Measurements from ENCODE around the gene HDLBP.

- TF ChIP-seq, protein P1, sequence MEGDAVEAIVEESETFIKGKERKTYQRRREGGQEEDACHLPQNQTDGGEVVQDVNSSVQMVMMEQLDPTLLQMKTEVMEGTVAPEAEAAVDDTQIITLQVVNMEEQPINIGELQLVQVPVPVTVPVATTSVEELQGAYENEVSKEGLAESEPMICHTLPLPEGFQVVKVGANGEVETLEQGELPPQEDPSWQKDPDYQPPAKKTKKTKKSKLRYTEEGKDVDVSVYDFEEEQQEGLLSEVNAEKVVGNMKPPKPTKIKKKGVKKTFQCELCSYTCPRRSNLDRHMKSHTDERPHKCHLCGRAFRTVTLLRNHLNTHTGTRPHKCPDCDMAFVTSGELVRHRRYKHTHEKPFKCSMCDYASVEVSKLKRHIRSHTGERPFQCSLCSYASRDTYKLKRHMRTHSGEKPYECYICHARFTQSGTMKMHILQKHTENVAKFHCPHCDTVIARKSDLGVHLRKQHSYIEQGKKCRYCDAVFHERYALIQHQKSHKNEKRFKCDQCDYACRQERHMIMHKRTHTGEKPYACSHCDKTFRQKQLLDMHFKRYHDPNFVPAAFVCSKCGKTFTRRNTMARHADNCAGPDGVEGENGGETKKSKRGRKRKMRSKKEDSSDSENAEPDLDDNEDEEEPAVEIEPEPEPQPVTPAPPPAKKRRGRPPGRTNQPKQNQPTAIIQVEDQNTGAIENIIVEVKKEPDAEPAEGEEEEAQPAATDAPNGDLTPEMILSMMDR (conservative IDR thresholded peaks at IDR 0.05; ENCODE audit: low read depth in 2 of 2): no peak
- TF ChIP-seq POLR2AphosphoS5 (IDR thresholded peaks at IDR 0.05; ENCODE audit: low read depth) (no peak), EZH2 (IDR thresholded peaks at IDR 0.05; ENCODE audit: low read depth, unreplicated experiment) (no peak), CREB1 (CRISPR knock-in tag; IDR thresholded peaks at IDR 0.05; ENCODE audit: low read depth) (no peak), REST (IDR thresholded peaks at IDR 0.05; ENCODE audit: unreplicated experiment) (no peak), JUNB (IDR thresholded peaks at IDR 0.05; ENCODE audit: unreplicated experiment) (no peak), NANOG (IDR thresholded peaks at IDR 0.05; ENCODE audit: borderline replicate concordance) (no peak), EZH2phosphoT487 (IDR thresholded peaks at IDR 0.05; ENCODE audit: unreplicated experiment) (no peak)
- TF ChIP-seq, protein P2, sequence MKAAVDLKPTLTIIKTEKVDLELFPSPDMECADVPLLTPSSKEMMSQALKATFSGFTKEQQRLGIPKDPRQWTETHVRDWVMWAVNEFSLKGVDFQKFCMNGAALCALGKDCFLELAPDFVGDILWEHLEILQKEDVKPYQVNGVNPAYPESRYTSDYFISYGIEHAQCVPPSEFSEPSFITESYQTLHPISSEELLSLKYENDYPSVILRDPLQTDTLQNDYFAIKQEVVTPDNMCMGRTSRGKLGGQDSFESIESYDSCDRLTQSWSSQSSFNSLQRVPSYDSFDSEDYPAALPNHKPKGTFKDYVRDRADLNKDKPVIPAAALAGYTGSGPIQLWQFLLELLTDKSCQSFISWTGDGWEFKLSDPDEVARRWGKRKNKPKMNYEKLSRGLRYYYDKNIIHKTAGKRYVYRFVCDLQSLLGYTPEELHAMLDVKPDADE (IDR thresholded peaks at IDR 0.05): no peak
Measured at GRCh38 chr2:241189856-241190201, 125.6 kb downstream of the HDLBP start.
